Fibroblast of lung (primary cell): ENCODE data around the gene SMC6.

Source experiments
- EZH2 ChIP-seq: IDR thresholded peaks from 2 replicates; pipeline ENCODE4 v1.5.1; 2012; ENCODE audit warnings: low read length, control low read depth, mild to moderate bottlenecking; ENCODE audit errors: missing control alignments
- TF ChIP-seq, protein P1 (sequence below), 2 donors: IDR thresholded peaks in 1 of 2; conservative IDR thresholded peaks in 1 of 2; 1 replicate in 1 of 2; 2 replicates in 1 of 2; pipeline ENCODE4 v1.5.1; 2011 to 2012; ENCODE audit warnings: low read length in 2 of 2, control low read depth in 1 of 2, inconsistent platforms in 1 of 2, low read depth in 1 of 2, mild to moderate bottlenecking in 1 of 2

DNA sequence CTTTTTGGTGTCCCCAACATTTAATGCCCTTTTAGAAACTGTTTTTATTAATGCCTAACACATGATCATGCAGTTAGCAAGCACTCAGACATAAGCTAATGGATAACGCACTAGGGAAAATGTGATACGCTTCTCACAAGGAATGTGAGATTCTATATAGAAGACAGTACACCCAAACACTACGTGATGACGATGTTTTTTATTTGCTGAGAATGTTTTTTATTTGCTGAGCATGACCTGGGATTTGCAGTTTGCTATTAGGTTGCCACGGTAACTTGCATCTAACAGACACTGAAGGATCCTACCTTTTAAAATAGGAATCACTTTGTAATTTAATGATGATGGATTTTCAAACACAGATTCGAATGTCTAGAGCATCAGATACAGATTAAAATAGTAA lies 4.9 kb downstream of the SMC6 start:
- TF ChIP-seq, protein P1, sequence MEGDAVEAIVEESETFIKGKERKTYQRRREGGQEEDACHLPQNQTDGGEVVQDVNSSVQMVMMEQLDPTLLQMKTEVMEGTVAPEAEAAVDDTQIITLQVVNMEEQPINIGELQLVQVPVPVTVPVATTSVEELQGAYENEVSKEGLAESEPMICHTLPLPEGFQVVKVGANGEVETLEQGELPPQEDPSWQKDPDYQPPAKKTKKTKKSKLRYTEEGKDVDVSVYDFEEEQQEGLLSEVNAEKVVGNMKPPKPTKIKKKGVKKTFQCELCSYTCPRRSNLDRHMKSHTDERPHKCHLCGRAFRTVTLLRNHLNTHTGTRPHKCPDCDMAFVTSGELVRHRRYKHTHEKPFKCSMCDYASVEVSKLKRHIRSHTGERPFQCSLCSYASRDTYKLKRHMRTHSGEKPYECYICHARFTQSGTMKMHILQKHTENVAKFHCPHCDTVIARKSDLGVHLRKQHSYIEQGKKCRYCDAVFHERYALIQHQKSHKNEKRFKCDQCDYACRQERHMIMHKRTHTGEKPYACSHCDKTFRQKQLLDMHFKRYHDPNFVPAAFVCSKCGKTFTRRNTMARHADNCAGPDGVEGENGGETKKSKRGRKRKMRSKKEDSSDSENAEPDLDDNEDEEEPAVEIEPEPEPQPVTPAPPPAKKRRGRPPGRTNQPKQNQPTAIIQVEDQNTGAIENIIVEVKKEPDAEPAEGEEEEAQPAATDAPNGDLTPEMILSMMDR (conservative IDR thresholded peaks at IDR 0.05 in 1 of 2, IDR thresholded peaks at IDR 0.05 in 1 of 2; ENCODE audit: low read depth in 1 of 2, low read length in 2 of 2): no peak
- TF ChIP-seq EZH2: no peak
